ENCODE measurements around the gene TATDN2. TPM values are rescaled to one million over a fixed set of nuclear protein-coding genes. Genes with fewer than 3 reads are reported as not detected.
"Not testable (repeated sequence)": the region's sequence is repeated elsewhere in the genome, so short reads cannot be mapped to it uniquely, and the experiment has no call there.

Gene TATDN2
- total RNA-seq, 1 donor from 2014 or later = 70.9 TPM

DNA sequence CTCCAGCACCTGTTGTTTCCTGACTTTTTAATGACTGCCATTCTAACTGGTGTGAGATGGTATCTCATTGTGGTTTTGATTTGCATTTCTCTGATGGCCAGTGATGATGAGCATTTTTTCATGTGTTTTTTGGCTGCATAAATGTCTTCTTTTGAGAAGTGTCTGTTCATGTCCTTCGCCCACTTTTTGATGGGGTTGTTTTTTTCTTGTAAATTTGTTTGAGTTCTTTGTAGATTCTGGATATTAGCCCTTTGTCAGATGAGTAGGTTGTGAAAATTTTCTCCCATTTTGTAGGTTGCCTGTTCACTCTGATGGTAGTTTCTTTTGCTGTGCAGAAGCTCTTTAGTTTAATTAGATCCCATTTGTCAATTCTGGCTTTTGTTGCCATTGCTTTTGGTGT lies 49.8 kb downstream of the TATDN2 start:
- H3K9me3 Mint-ChIP-seq; DNase-seq; intact Hi-C loops (cut with micrococcal nuclease); H3K27me3 Mint-ChIP-seq; H3K27ac Mint-ChIP-seq; H3K4me3 Mint-ChIP-seq: not testable (repeated sequence)
- Mint-ChIP-seq H3K4me1 (peaks cover 11% of the 10 kb centered on the region), H3K36me3 (ENCODE audit: low read depth) (peaks cover 60% of the 10 kb centered on the region)

DNA sequence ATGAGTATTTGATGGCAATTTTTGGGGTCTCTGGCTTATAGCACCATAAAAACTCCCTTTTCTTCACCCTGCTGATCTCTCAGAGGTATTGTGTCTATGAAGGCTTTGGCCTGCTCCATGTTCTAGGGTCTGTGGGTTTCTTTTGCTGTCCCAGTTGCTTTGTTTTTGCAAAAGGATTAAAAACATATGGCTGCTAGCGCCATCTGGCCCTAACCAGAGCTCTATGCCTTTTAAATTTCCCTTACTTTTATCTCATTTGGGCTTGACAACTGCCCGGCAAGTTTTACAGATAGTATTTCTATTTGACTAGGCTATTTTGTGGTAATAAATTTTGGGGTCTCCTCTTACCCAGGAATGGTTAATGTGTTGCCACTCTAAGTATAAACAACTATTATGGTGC lies 50.9 kb downstream of the TATDN2 start:
- no peaks in the 10 kb centered on the region for H3K27me3 Mint-ChIP-seq
- peaks cover 11% of the 10 kb centered on the region for H3K4me1 Mint-ChIP-seq
- intact Hi-C loops (cut with micrococcal nuclease) = no loop called here

DNA sequence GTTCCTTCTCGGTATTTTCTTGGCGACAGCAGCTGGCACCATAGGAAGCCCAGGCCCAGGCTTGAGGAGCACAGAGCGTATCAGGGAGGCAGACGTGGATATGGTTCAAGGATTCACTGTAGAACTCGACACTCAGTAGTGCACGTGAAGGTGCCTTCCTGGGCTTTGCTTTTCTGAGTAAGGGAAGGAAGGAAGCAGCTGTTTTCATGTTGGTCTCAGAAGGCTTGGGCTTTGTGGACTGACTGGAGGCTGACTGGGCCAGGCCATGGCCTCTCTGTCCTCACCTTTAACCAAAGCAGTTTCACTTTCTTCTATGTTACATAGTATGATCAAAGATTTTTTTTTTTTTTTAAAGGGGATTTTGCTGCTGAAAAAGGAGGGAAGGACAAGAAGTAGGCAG lies 51.4 kb downstream of the TATDN2 start:
- H3K9me3 Mint-ChIP-seq = no peaks in the 10 kb centered on the region
- DNase-seq = no peak
- H3K4me1 Mint-ChIP-seq = peaks cover 11% of the 10 kb centered on the region
- H3K27ac Mint-ChIP-seq = peak overlapping the region; percentile 73
- H3K27me3 Mint-ChIP-seq = no peaks in the 10 kb centered on the region
- H3K4me3 Mint-ChIP-seq = no peak overlapping the region
- H3K36me3 Mint-ChIP-seq (ENCODE audit: low read depth) = peaks cover 65% of the 10 kb centered on the region
- intact Hi-C loops (cut with micrococcal nuclease) = no loop called here

More for the DNA sequence above, 50.9 kb downstream of the TATDN2 start:
- Mint-ChIP-seq H3K4me3 (no peak overlapping the region), H3K27ac (peak overlapping the region; percentile 73), H3K36me3 (ENCODE audit: low read depth) (peaks cover 65% of the 10 kb centered on the region), H3K9me3 (no peaks in the 10 kb centered on the region)
- no peak for DNase-seq

DNA sequence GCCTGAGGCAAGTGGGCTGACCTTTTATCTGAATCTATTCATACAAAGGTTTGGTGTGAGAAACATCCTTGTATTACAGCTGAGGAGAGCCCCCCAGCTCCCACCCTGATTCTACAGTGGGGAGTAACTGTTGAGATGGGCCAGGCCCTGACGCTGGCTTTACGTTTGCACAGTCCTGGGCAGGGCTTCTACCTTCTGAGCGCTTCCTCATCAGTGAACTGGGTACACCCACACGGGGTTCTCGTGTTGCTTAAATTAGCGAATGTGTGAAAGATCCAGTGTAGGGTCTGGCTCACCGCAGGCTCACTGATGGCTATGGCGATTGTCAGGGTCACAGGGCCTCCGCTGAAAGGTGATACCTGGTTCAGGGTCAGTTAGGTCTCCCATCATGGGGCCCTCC lies 51.8 kb downstream of the TATDN2 start:
- Mint-ChIP-seq H3K27ac (peak overlapping the region; percentile 49), H3K36me3 (ENCODE audit: low read depth) (peaks cover 66% of the 10 kb centered on the region), H3K4me1 (peaks cover 11% of the 10 kb centered on the region), H3K27me3 (no peaks in the 10 kb centered on the region), H3K9me3 (no peaks in the 10 kb centered on the region), H3K4me3 (no peak overlapping the region)
- DNase-seq = no peak
- intact Hi-C loops (cut with micrococcal nuclease) = no loop called here

DNA sequence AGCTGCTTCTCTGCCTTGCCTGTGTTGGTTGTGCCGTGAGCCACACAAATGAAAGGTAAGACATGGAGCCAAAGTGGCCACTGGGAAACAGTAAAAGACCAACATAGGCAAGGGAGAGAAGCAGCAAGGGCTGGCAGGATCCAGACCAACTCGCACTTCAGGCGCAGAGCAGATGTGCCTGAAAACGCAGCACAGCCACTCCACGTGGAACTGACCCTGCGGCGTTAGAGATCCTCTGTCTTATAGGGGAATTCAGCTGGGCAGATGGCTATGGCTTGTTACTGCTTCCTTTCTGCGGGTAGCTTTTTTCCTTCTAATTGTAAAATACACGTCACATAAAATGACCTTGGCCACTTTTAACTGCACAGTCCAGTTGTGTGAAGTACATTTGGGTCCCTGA lies 54.8 kb downstream of the TATDN2 start:
- no peak overlapping the region for H3K27ac Mint-ChIP-seq
- H3K4me3 Mint-ChIP-seq = no peak overlapping the region
- no peaks in the 10 kb centered on the region for H3K9me3 Mint-ChIP-seq
- intact Hi-C loops (cut with micrococcal nuclease) = no loop called here
- H3K27me3 Mint-ChIP-seq = no peaks in the 10 kb centered on the region
- no peak for DNase-seq
- H3K4me1 Mint-ChIP-seq = peaks cover 11% of the 10 kb centered on the region
- peaks cover 70% of the 10 kb centered on the region for H3K36me3 Mint-ChIP-seq (ENCODE audit: low read depth)

DNA sequence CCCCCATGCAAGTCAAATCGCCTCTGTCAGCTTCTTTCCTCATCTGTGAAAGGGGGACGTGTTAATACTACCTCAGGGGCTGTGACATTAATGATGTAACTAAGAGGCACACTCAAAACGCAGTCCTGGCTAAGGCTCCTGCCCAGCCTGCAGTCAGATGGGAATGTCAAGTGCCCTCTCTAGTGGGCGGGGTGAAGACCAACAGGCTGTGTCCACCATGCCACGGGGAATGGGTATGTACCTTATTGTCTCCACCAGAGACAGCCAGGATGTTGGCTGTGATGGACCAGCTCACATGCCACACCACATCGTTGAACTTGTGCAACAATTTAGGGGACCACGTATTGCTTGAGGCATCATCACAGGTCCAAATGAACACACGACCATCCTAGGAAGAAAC lies 55.5 kb downstream of the TATDN2 start:
- Mint-ChIP-seq H3K27ac (no peak overlapping the region), H3K4me3 (no peak overlapping the region), H3K27me3 (no peaks in the 10 kb centered on the region), H3K4me1 (peaks cover 11% of the 10 kb centered on the region), H3K9me3 (no peaks in the 10 kb centered on the region), H3K36me3 (ENCODE audit: low read depth) (peaks cover 74% of the 10 kb centered on the region)
- DNase-seq = no peak
- intact Hi-C loops (cut with micrococcal nuclease) = no loop called here

DNA sequence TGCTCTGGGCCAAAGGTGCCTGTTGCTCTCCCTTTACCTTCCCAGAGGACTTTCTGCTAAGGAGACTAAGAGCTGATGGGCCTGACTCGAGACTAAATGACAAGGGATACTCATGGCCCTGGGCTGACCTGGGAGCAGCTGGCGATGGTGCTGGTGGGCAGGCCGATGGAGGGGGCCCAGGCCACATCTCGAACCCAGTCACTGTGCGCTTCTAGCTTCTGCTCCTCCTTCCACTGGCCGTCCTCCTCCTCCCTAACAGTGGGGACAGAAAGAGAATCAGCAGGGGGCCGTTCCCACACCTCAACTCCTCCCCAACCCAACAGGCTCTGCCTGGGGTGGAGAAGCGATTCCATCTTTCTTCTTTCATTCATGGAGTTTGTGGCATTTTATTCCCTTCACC lies 56.6 kb downstream of the TATDN2 start:
- Mint-ChIP-seq H3K27me3 (no peaks in the 10 kb centered on the region), H3K36me3 (ENCODE audit: low read depth) (peaks cover 70% of the 10 kb centered on the region), H3K4me3 (no peak overlapping the region), H3K27ac (no peak overlapping the region), H3K4me1 (peaks cover under 1% of the 10 kb centered on the region), H3K9me3 (no peaks in the 10 kb centered on the region)
- intact Hi-C loops (cut with micrococcal nuclease) = no loop called here
- DNase-seq = no peak

DNA sequence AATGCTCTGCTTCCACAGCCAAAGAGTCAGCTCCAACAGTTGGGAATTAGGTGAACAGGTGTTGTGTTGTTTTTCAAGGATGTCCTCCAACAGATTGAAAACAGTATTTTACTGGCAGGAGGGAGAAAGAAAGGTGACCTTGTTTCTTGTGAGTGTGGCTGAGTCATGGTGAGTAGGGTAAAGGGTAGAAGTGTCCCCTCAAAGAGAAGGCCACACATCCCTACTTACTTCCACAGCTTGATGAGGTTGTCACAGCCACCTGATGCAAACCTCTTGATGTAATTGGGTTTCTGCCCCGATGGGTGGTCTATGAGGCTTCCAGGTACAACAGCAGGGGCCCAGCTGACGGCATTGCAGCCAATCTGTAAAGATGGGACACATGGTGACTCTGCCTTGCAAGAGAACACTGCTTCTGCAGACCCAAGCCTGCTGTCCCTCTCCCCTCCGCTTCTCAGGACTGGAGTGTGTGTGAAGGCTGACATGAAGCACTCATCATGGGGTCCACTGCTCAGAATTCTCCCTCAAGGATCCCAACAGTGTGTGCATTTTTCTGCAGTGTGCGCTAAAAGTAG lies 57.2 kb downstream of the TATDN2 start:
- Mint-ChIP-seq H3K27ac (no peak overlapping the region), H3K27me3 (no peaks in the 10 kb centered on the region), H3K4me1 (no peaks in the 10 kb centered on the region), H3K4me3 (no peak overlapping the region), H3K9me3 (no peaks in the 10 kb centered on the region), H3K36me3 (ENCODE audit: low read depth) (peaks cover 71% of the 10 kb centered on the region)
- DNase-seq = no peak
- intact Hi-C loops (cut with micrococcal nuclease) = no loop called here

DNA sequence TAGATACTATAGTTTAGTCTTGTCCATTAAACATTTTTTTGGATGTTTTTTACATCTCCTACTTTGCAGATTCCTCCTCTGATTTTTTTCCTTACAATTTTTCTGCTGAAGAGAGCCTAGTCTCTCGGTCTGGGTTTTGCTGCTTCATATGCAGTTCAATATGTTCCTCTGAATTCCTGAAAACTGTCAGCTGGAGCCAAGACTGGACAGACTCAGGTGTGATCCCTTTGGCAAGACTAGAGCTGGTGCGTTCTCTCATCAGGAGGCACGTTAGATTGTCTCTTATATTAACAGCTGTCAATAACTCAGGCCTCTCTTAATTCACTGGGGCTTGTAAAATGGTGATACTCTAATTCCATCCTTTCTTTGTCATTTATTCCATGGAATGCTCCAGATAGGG lies 57.9 kb downstream of the TATDN2 start:
- intact Hi-C loops (cut with micrococcal nuclease) = no loop called here
- no peak for DNase-seq
- Mint-ChIP-seq H3K4me3 (no peak overlapping the region), H3K27ac (peak overlapping the region; percentile 23), H3K4me1 (no peaks in the 10 kb centered on the region), H3K9me3 (no peaks in the 10 kb centered on the region), H3K36me3 (ENCODE audit: low read depth) (peaks cover 73% of the 10 kb centered on the region), H3K27me3 (no peaks in the 10 kb centered on the region)

DNA sequence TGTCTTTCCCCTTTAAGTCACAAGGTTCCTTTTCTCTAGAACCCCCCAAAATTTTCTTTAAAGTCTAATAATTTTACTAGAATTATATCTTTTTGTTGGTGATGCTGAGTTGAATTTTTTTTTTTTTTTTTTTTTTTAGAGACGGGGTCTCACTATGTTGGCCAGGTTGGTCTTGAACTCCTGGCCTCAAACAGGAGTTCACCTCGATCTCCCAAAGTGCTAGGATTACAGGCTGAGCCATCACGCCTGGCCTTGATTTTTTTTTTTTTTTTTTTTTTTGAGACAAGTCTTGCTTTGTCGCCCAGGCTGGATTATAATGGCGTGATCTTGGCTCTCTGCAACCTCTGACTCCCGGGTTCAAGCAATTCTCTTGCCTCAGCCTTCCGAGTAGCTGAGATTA lies 60.4 kb downstream of the TATDN2 start:
- H3K9me3 Mint-ChIP-seq = no peaks in the 10 kb centered on the region
- peaks cover 72% of the 10 kb centered on the region for H3K36me3 Mint-ChIP-seq (ENCODE audit: low read depth)
- intact Hi-C loops (cut with micrococcal nuclease) = no loop called here
- H3K4me1 Mint-ChIP-seq = peaks cover 2% of the 10 kb centered on the region
- H3K27me3 Mint-ChIP-seq = no peaks in the 10 kb centered on the region
- no peak overlapping the region for H3K27ac Mint-ChIP-seq
- no peak for DNase-seq
- no peak overlapping the region for H3K4me3 Mint-ChIP-seq

DNA sequence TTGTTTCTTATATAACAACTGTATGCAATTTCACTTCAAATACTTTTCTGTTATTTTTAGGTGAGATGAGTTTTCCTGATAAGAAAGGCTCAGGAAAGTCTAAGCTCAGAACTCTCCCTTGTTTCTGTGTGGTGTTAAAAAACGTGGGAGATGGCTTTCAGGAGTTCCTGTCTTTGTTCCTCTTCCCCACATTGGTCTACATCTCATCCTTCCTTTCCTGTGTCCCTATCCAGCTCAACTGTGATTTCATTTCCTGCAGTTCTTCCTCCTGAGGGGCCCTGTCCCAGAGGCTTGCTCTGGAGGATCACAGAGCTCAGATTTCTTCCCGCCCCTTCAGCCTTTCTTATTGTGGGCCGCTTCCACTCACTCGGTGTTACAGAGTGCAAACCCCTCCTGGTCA lies 61.5 kb downstream of the TATDN2 start:
- Mint-ChIP-seq H3K27me3 (no peaks in the 10 kb centered on the region), H3K4me3 (no peak overlapping the region), H3K36me3 (ENCODE audit: low read depth) (peaks cover 69% of the 10 kb centered on the region)

DNA sequence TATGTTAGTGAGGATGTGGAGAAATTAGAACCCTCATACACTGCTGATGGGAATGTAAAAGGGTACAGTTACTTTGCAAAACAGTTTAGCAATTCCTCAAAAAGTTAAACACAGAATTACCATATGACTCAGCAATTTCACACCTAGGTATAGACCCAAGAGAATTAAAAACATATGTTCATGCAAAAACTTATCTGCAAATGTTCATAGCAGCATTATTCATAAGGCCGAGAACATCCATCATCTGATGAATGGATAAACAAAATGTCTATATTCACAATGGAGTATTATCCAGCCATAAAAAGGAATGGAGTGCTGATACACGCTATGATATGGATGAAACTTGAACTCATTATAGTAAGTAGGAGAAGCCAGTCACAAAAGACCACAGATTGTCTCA lies 62.3 kb downstream of the TATDN2 start:
- no peak for DNase-seq
- peaks cover 63% of the 10 kb centered on the region for H3K36me3 Mint-ChIP-seq (ENCODE audit: low read depth)
- no peaks in the 10 kb centered on the region for H3K27me3 Mint-ChIP-seq
- H3K27ac Mint-ChIP-seq = no peak overlapping the region
- intact Hi-C loops (cut with micrococcal nuclease) = no loop called here
- H3K4me1 Mint-ChIP-seq = peaks cover 2% of the 10 kb centered on the region
- no peaks in the 10 kb centered on the region for H3K9me3 Mint-ChIP-seq
- no peak overlapping the region for H3K4me3 Mint-ChIP-seq

More for the DNA sequence above, 61.5 kb downstream of the TATDN2 start:
- intact Hi-C loops (cut with micrococcal nuclease) = no loop called here
- Mint-ChIP-seq H3K27ac (peak overlapping the region; percentile 6), H3K4me1 (peaks cover 2% of the 10 kb centered on the region), H3K9me3 (no peaks in the 10 kb centered on the region)
- DNase-seq = no peak

DNA sequence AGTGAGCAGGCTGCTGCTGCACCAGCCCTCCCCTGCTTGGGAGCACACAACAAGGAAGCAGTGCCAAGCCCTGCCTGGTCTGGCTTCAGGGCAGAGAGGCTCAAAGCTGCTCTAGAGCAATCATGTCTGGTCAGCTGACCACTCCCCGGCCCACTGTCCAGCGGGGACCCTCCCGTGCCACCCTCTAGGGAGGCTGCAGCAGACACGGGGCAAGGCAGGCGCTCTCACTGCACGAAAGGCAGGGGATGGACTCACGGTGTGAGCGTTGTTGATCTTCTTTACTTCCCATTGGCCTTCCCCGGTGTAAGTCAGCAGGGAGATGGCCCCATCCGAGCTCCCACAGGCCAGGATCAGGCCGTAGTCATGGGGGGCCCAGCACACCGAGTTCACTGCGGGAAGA lies 63.5 kb downstream of the TATDN2 start:
- Mint-ChIP-seq H3K4me3 (no peak overlapping the region), H3K4me1 (peaks cover 2% of the 10 kb centered on the region), H3K27ac (no peak overlapping the region), H3K9me3 (no peaks in the 10 kb centered on the region), H3K36me3 (ENCODE audit: low read depth) (peaks cover 56% of the 10 kb centered on the region), H3K27me3 (no peaks in the 10 kb centered on the region)
- DNase-seq = no peak
- intact Hi-C loops (cut with micrococcal nuclease) = no loop called here

DNA sequence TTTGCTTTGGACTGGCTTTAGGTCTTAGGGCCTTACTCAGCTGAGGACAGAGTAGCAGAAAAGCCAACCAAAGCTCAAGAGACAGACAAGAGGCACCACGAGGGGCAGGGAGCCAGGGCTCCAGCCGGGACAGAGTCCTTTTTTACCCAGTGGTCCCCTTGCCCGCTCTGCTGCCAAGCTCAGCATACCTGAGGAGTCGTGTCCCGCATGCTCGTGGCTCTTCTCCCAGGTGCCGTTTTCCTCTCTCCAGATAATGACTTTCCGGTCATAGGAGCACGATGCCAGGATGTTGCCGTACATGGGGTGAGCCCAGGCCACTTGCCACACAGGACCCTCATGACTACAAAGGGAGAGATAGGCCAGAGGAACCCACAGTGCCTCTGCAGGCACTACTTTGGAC lies 64.1 kb downstream of the TATDN2 start:
- peaks cover 2% of the 10 kb centered on the region for H3K4me1 Mint-ChIP-seq
- peaks cover 54% of the 10 kb centered on the region for H3K36me3 Mint-ChIP-seq (ENCODE audit: low read depth)
- intact Hi-C loops (cut with micrococcal nuclease) = no loop called here
- no peak overlapping the region for H3K4me3 Mint-ChIP-seq
- H3K27ac Mint-ChIP-seq = no peak overlapping the region
- no peaks in the 10 kb centered on the region for H3K9me3 Mint-ChIP-seq
- no peak for DNase-seq
- no peaks in the 10 kb centered on the region for H3K27me3 Mint-ChIP-seq

DNA sequence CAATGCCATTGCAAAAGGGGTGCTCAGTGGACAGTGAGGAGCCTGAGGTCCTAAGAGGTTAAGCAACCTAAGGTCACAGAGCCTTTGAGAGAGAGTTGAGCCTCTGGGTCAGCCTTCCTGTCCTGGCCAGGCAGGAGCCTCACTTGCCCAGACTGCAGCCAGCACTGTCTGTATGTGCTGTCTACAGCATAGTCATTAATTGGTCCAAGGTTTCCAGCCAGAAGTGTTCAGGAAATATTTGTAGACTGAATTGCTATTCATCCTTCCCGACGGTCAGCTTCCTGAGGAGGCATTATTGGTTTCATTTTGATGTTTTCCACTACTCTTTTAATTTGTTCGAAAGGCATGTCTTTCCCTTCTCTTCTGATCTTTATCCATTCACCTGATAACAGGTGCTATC lies 64.6 kb downstream of the TATDN2 start:
- peak overlapping the region; percentile 78 for H3K27ac Mint-ChIP-seq
- H3K9me3 Mint-ChIP-seq = no peaks in the 10 kb centered on the region
- H3K27me3 Mint-ChIP-seq = no peaks in the 10 kb centered on the region
- no peak overlapping the region for H3K4me3 Mint-ChIP-seq
- intact Hi-C loops (cut with micrococcal nuclease) = no loop called here
- DNase-seq = no peak
- H3K4me1 Mint-ChIP-seq = peaks cover 2% of the 10 kb centered on the region
- peaks cover 55% of the 10 kb centered on the region for H3K36me3 Mint-ChIP-seq (ENCODE audit: low read depth)

All from activated CD4-positive, alpha-beta T cell treated with anti-CD3 and anti-CD28 coated beads, Interleukin-2, amount 10 ng/mL, durations not matched to agents 24 days and 14 days (primary cell).